Panc1 (cell line): ENCODE data around the gene SPRR3.

ENCODE experiments used
- CTCF ChIP-seq: fragments of 450-650 bp; IDR thresholded peaks from 2 replicates; pipeline ENCODE4 v1.5.1; 2017; ENCODE audit warnings: mild to moderate bottlenecking
- TCF7L2 ChIP-seq: IDR thresholded peaks from 2 replicates; pipeline ENCODE4 v1.6.1; 2011; ENCODE audit warnings: mild to moderate bottlenecking, low read depth, low read length, inconsistent platforms

GRCh38 chr1:152983743-152984142 lies 17.8 kb upstream of the SPRR3 start, which contains the start of gene SPRR1A:
- TF ChIP-seq CTCF: no peak
- TF ChIP-seq TCF7L2: no peak
